Activated T-cell treated with anti-CD3 and anti-CD28 coated beads, Interleukin-2, amount 50 U/mL, for 4 hours (primary cell): Measurements from ENCODE around the gene MAP1B. TPM values are rescaled to one million over a fixed set of nuclear protein-coding genes. Genes with fewer than 3 reads are reported as not detected.
"Not testable (repeated sequence)": the region's sequence is repeated elsewhere in the genome, so short reads cannot be mapped to it uniquely, and the experiment has no call there.

Experiments used
- ATAC-seq, 2 donors: fragments of 200-7000 bp; cut with Tn5 transposase; one replicate each; pipeline ENCODE4 v1.10.0; 2021
- DNase-seq: peaks from one replicate; pipeline ENCODE4 v3.0.0-alpha.2; 2020
- H3K27me3 Mint-ChIP-seq: one replicate; pipeline ENCODE4 v1.8.0; 2021; ENCODE audit warnings: low read depth, mixed read lengths
- H3K36me3 Mint-ChIP-seq: one replicate; pipeline ENCODE4 v1.8.0; 2022; ENCODE audit warnings: mixed read lengths; ENCODE audit not compliant: insufficient read depth
- H3K4me1 Mint-ChIP-seq: one replicate; pipeline ENCODE4 v1.8.0; 2021; ENCODE audit warnings: low read depth, mixed read lengths
- H3K4me3 Mint-ChIP-seq: one replicate; pipeline ENCODE4 v1.8.0; 2021; ENCODE audit warnings: mild to moderate bottlenecking, moderate library complexity, mixed read lengths
- H3K9me3 Mint-ChIP-seq: one replicate; pipeline ENCODE4 v1.8.0; 2021; ENCODE audit warnings: mixed read lengths
- total RNA-seq, 3 donors: library from RNA; stranded (reverse); gene quantifications; one replicate each; pipeline ENCODE4 v1.2.1, GENCODE V29; 2021

Gene MAP1B
- total RNA-seq, 3 donors from 2014 or later = 0.16 to 0.41 (median 0.25) TPM

GRCh38 chr5:72079288-72079687 lies 28.0 kb upstream of the MAP1B start:
- Mint-ChIP-seq H3K4me1 (no peaks in the 10 kb centered on the region), H3K27me3 (peaks cover 36% of the 10 kb centered on the region), H3K36me3 (no peaks in the 10 kb centered on the region), H3K9me3 (no peaks in the 10 kb centered on the region), H3K4me3 (no peak overlapping the region)
- no peak for DNase-seq
- no peak for ATAC-seq

GRCh38 chr5:72082048-72082447 lies 25.2 kb upstream of the MAP1B start:
- H3K36me3 Mint-ChIP-seq = no peaks in the 10 kb centered on the region
- H3K9me3 Mint-ChIP-seq = no peaks in the 10 kb centered on the region
- DNase-seq (no peak), ATAC-seq (peak in 1 of 2 donors; percentile 18)
- no peak overlapping the region for H3K4me3 Mint-ChIP-seq
- H3K4me1 Mint-ChIP-seq = no peaks in the 10 kb centered on the region
- peaks cover 45% of the 10 kb centered on the region for H3K27me3 Mint-ChIP-seq

GRCh38 chr5:72084876-72085275 lies 22.4 kb upstream of the MAP1B start:
- no peaks in the 10 kb centered on the region for H3K4me1 Mint-ChIP-seq
- DNase-seq = no peak
- no peak overlapping the region for H3K4me3 Mint-ChIP-seq
- H3K9me3 Mint-ChIP-seq = no peaks in the 10 kb centered on the region
- no peak for ATAC-seq
- no peaks in the 10 kb centered on the region for H3K36me3 Mint-ChIP-seq
- H3K27me3 Mint-ChIP-seq = peaks cover 46% of the 10 kb centered on the region

GRCh38 chr5:72085319-72085718 lies 22.0 kb upstream of the MAP1B start:
- H3K9me3 Mint-ChIP-seq = no peaks in the 10 kb centered on the region
- DNase-seq (no peak), ATAC-seq (no peak)
- H3K36me3 Mint-ChIP-seq = no peaks in the 10 kb centered on the region
- no peak overlapping the region for H3K4me3 Mint-ChIP-seq
- peaks cover 42% of the 10 kb centered on the region for H3K27me3 Mint-ChIP-seq
- no peaks in the 10 kb centered on the region for H3K4me1 Mint-ChIP-seq

- not testable (repeated sequence) for DNase-seq, H3K4me1 Mint-ChIP-seq, H3K4me3 Mint-ChIP-seq, ATAC-seq, H3K36me3 Mint-ChIP-seq, H3K9me3 Mint-ChIP-seq
- H3K27me3 Mint-ChIP-seq = peaks cover 27% of the 10 kb centered on the region
These were observed 17.6 kb upstream of the MAP1B start for GRCh38 chr5:72089713-72090112.

- Mint-ChIP-seq H3K4me3 (no peak overlapping the region), H3K4me1 (no peaks in the 10 kb centered on the region), H3K27me3 (peaks cover 29% of the 10 kb centered on the region), H3K36me3 (no peaks in the 10 kb centered on the region), H3K9me3 (no peaks in the 10 kb centered on the region)
- ATAC-seq (no peak), DNase-seq (no peak)
These were observed 15.2 kb upstream of the MAP1B start for GRCh38 chr5:72092074-72092473.

DNA sequence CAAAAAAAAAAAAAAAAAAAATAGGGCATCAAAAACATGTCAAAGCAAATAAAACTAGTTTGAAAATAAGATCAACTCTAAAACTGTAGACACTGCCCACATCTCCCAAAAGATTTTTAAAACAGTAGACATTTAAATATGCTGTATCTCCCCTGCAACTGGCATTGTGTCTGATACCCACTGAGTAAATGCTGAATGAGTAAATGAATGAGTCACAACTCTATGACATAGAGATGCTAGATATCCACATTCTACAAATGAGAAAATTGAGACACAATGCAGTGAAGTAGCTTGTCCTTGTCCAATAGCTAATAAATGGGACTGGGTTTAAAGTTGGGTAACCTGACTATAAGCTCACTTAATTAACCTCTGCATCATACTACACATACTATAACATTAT lies 14.1 kb upstream of the MAP1B start:
- Mint-ChIP-seq H3K9me3 (no peaks in the 10 kb centered on the region), H3K36me3 (no peaks in the 10 kb centered on the region), H3K4me1 (no peaks in the 10 kb centered on the region), H3K27me3 (peaks cover 24% of the 10 kb centered on the region), H3K4me3 (no peak overlapping the region)
- no peak for ATAC-seq
- DNase-seq = no peak

DNA sequence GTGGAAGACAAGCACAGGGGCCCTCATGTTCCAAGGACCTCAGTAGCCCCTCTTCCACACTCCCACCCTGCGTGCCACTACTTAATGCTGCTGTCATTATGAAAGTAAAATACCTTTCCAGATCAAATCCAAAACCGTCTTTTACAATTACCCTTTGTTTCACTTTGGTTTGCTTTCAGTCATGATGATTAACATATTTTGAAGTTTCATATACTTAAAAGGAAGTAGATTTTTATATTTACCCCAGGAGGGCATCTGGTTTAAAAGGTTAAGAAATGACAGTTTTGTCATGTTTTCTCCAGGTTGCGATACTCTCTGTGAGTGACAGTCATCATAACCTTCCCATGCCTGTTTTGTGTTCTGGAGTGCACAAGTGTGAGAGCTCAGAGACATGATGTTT lies 13.5 kb upstream of the MAP1B start:
- no peak overlapping the region for H3K4me3 Mint-ChIP-seq
- peaks cover 21% of the 10 kb centered on the region for H3K27me3 Mint-ChIP-seq
- no peaks in the 10 kb centered on the region for H3K36me3 Mint-ChIP-seq
- no peaks in the 10 kb centered on the region for H3K9me3 Mint-ChIP-seq
- peak; percentile 52 to 63 for ATAC-seq
- H3K4me1 Mint-ChIP-seq = no peaks in the 10 kb centered on the region
- DNase-seq = no peak

DNA sequence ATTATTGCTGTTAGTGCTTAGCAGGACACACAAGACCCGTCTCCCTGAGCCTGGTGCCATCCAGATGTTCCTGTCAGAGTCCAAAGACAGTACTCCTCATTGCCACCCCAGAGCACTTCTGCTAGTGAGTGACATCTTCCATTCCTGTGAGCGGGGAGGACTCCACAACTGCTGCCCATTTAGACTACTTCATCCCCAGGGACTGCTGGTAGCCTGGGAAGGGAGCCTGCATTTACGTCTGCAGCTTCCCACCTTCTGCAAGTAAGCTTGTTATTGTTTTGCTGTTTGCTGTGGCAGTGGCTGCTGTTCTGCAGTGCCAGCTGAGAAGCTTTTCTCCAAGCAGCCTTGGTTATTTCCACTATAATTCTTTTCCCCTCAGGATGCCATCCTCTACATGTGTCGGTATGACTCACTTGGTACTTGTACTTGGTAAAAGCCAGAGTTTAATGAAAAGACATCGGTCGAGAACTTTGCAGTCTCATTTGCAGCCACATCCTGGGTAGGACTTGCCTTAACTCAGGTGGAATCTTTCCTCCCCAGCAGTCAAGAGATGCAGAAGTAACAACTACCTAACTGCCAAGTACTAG lies 10.6 kb upstream of the MAP1B start:
- Mint-ChIP-seq H3K9me3 (no peaks in the 10 kb centered on the region), H3K4me1 (no peaks in the 10 kb centered on the region), H3K27me3 (peaks cover 31% of the 10 kb centered on the region), H3K4me3 (no peak overlapping the region), H3K36me3 (no peaks in the 10 kb centered on the region)
- ATAC-seq = no peak
- DNase-seq = no peak

DNA sequence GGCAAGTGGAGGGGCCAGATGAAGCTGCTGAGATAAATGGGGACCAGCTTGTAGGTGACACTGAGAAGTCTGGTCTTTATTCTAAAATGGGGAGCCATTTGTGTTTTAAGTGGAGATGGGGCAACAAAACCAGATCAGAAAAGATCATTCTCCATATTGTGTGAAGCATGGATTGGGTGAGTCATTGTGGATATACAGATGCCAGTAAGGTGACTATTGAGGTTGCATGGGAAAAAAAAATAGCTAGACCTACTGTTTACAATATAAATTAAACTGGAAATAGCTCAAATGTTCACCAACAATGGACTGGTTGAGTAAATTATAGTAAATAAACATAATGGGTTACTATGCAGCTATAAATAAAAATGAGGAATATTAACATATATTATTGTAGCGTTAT lies 5.4 kb upstream of the MAP1B start:
- Mint-ChIP-seq H3K4me1 (peaks cover 4% of the 10 kb centered on the region), H3K36me3 (no peaks in the 10 kb centered on the region), H3K27me3 (peaks cover 37% of the 10 kb centered on the region), H3K4me3 (no peak overlapping the region), H3K9me3 (no peaks in the 10 kb centered on the region)
- ATAC-seq (no peak), DNase-seq (no peak)

DNA sequence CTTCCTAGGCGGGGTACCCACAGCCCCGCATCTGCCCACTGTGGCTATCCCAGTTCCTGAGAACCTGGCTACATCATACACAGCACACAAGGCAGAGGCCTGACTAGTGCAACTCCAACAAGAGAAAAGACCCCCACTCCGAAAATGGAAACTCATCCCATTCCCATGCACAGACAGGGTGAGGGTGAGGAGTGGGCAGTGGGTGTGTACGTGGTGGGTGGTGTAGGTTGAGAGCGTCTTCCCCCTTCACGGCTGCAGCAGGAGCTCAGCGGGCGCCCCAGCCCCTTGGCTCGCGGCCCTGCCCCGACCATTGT lies 501 bp upstream of the MAP1B start:
- DNase-seq (no peak), ATAC-seq (no peak)
- H3K9me3 Mint-ChIP-seq = no peaks in the 10 kb centered on the region
- H3K36me3 Mint-ChIP-seq = no peaks in the 10 kb centered on the region
- H3K4me3 Mint-ChIP-seq = no peak overlapping the region
- H3K27me3 Mint-ChIP-seq = peaks cover 55% of the 10 kb centered on the region
- peaks cover 12% of the 10 kb centered on the region for H3K4me1 Mint-ChIP-seq

DNA sequence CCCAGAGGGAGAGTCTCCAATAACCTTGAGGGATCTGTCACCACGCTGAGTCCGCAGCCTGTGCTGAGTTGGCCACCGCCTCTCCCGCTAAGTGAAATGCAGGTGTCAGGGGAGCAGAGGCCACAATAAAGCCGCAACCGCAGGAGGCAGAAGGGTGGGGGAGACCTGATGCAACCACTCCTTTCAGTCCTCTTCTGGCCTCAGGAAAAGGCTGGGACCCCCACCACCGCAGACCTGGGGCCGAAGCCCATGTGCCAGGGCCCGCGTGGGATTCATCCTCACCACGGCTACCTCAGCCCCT lies 576 bp downstream of the MAP1B start:
- H3K4me3 Mint-ChIP-seq = no peak overlapping the region
- peak; percentile 40 to 44 for ATAC-seq
- no peak for DNase-seq
- H3K27me3 Mint-ChIP-seq = peaks cover 60% of the 10 kb centered on the region
- no peaks in the 10 kb centered on the region for H3K9me3 Mint-ChIP-seq
- peaks cover 12% of the 10 kb centered on the region for H3K4me1 Mint-ChIP-seq
- no peaks in the 10 kb centered on the region for H3K36me3 Mint-ChIP-seq

DNA sequence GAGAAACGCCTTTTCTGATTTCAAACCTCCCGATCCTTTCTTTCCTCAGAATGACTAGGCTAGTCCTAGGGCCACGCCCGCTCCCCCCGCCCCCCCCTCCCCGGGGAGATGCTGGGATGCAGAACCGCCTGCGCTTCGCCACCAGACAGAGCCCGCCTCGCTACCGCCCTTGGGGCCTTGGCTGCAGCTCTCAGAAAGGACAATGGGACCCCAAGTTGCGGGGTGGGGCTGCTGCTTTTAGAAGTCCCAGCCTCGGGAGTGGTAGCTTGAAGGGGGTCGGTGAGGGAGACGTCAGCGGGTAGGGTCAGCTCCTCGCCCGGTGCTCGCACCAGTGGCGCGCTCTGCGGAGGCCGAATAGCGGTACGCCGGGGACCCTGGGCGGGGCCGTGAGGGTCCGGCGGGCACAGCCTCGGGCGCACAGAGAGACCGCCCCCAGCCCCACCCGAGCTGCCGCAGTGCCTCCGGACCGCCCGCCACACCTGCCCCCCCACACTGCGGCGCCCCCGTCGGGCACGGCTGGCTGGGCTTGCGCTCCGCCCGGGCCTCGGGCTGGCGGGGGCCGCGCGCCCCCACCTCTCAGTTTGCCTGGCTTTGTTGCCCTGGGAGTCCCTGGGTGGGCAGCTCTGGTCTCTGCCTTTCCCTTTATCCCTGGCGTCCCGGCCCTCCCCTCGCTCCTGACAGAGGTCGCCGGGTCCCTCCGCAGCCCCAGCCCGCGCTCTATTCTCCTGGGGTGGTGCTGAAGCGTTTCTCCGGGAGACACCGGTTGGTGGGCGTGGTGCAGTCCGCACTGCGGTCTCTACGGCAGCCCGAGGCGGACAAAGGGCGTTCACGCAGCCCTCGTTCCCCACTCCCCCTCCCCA lies 1.2 kb downstream of the MAP1B start:
- no peaks in the 10 kb centered on the region for H3K36me3 Mint-ChIP-seq
- peak overlapping the region; percentile 31 for H3K4me3 Mint-ChIP-seq
- DNase-seq (no peak), ATAC-seq (peak; percentile 20)
- peaks cover 12% of the 10 kb centered on the region for H3K4me1 Mint-ChIP-seq
- H3K27me3 Mint-ChIP-seq = peaks cover 57% of the 10 kb centered on the region
- H3K9me3 Mint-ChIP-seq = no peaks in the 10 kb centered on the region

GRCh38 chr5:72109062-72109411 lies 1.8 kb downstream of the MAP1B start:
- Mint-ChIP-seq H3K27me3 (peaks cover 55% of the 10 kb centered on the region), H3K4me1 (peaks cover 12% of the 10 kb centered on the region), H3K9me3 (no peaks in the 10 kb centered on the region), H3K36me3 (no peaks in the 10 kb centered on the region), H3K4me3 (peak overlapping the region; percentile 31)
- ATAC-seq (no peak), DNase-seq (no peak)

DNA sequence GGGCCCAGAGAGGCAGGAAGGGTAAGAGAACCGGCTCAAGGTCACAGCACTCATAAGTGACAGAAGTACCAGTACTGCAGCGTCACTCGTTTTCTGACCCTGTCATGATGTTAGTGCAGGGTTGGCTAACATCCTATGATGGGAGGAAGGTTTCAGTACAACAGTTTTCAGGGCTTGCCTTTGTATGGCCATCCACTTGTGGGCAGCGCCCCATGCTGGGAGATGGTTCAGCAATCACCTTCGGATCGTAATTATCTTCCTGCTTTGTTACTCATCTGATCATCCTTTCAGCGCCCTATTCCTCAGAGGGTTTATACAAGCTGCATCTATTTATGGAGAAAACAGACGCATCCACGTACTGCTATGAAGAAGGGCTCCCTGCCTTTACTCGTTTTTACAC lies 2.4 kb downstream of the MAP1B start:
- Mint-ChIP-seq H3K27me3 (peaks cover 53% of the 10 kb centered on the region), H3K4me3 (no peak overlapping the region), H3K9me3 (no peaks in the 10 kb centered on the region), H3K36me3 (no peaks in the 10 kb centered on the region), H3K4me1 (peaks cover 12% of the 10 kb centered on the region)
- ATAC-seq = no peak
- DNase-seq = no peak
